Thoracic aorta (tissue), 2 donors: ENCODE data around the gene NCOA3. TPM values are rescaled to one million over a fixed set of nuclear protein-coding genes. Genes with fewer than 3 reads are reported as not detected.

Experiments used
- ATAC-seq: fragments of 150-250 bp; one replicate; pipeline ENCODE4 v1.8.0; 2017; ENCODE audit warnings: low read depth; ENCODE audit not compliant: insufficient number of reproducible peaks, low FRiP score
- DNase-seq: peaks from one replicate; pipeline ENCODE4 v3.0.0-alpha.2; 2020; ENCODE audit warnings: low spot score
- H3K27ac ChIP-seq, 2 donors: fragments of 200-600 bp; sonication (generic); 1 replicate in 1 of 2; 2 replicates in 1 of 2; pipeline ENCODE4 v1.5.1; 2016; ENCODE audit warnings: mild to moderate bottlenecking in 2 of 2, moderate library complexity in 2 of 2
- H3K27me3 ChIP-seq: fragments of 200-600 bp; sonication (generic); replicated peaks from 2 replicates; pipeline ENCODE4 v1.6.0; 2016; ENCODE audit warnings: mild to moderate bottlenecking; ENCODE audit not compliant: insufficient read depth
- H3K36me3 ChIP-seq: fragments of 200-600 bp; sonication (generic); one replicate; pipeline ENCODE4 v1.5.1; 2016
- H3K4me1 ChIP-seq, 2 donors: fragments of 200-600 bp; sonication (generic); 1 replicate in 1 of 2; 2 replicates in 1 of 2; pipeline versions ENCODE4 v1.5.1 to v1.6.0; 2016; ENCODE audit warnings: low read depth in 2 of 2, mild to moderate bottlenecking in 1 of 2; ENCODE audit not compliant: control insufficient read depth in 1 of 2
- H3K4me3 ChIP-seq: fragments of 200-600 bp; sonication (generic); 2 replicates; pipeline ENCODE4 v1.5.1; 2016; ENCODE audit warnings: mild to moderate bottlenecking
- H3K9me3 ChIP-seq: fragments of 200-600 bp; sonication (generic); 2 replicates; pipeline ENCODE4 v1.5.1; 2016
- total RNA-seq, 2 donors: library from RNA; depleted of rRNA; stranded (reverse); fragments of >200 nt; gene quantifications; one replicate each; pipeline versions ENCODE4 v1.1.0 to v1.2.3, GENCODE V29; 2016
- TF ChIP-seq, protein P1 (sequence below): fragments of 200-600 bp; sonication (generic); IDR thresholded peaks from one replicate; pipeline ENCODE4 v1.5.1; 2019; ENCODE audit warnings: antibody characterized with exemption

Gene NCOA3
- total RNA-seq, 2 donors from 2014 or later: 44.3 to 68.1 TPM

GRCh38 chr20:47500554-47500953 lies 1.1 kb upstream of the NCOA3 start:
- H3K36me3 ChIP-seq: no peaks in the 10 kb centered on the region
- peaks cover 11 to 34% of the 10 kb centered on the region in 2 donors for H3K4me1 ChIP-seq
- no peak for ATAC-seq
- H3K27me3 ChIP-seq: no peaks in the 10 kb centered on the region
- H3K4me3 ChIP-seq: no peak overlapping the region
- no peaks in the 10 kb centered on the region for H3K9me3 ChIP-seq
- DNase-seq: no peak
- H3K27ac ChIP-seq: peak overlapping the region; percentile 90 to 96
- TF ChIP-seq, protein P1, sequence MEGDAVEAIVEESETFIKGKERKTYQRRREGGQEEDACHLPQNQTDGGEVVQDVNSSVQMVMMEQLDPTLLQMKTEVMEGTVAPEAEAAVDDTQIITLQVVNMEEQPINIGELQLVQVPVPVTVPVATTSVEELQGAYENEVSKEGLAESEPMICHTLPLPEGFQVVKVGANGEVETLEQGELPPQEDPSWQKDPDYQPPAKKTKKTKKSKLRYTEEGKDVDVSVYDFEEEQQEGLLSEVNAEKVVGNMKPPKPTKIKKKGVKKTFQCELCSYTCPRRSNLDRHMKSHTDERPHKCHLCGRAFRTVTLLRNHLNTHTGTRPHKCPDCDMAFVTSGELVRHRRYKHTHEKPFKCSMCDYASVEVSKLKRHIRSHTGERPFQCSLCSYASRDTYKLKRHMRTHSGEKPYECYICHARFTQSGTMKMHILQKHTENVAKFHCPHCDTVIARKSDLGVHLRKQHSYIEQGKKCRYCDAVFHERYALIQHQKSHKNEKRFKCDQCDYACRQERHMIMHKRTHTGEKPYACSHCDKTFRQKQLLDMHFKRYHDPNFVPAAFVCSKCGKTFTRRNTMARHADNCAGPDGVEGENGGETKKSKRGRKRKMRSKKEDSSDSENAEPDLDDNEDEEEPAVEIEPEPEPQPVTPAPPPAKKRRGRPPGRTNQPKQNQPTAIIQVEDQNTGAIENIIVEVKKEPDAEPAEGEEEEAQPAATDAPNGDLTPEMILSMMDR: no peak

DNA sequence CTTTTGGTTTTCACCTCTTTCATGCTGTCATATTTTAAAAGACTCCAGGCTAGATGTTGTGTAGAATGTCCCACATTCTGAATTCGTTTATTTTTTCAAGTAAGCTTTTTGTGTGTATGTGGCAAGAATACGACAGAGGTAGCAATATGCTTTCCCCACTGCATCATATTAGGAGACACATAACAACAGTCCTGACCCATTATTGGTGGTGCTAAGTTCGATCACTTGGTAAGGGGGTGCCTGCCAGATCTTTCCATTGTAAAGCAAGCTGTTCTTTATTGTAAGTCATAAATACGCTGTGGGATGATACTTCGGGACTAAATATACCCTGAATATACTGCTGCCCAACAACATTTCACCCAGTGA lies 588 bp upstream of the NCOA3 start:
- no peak for DNase-seq
- peaks cover 13 to 38% of the 10 kb centered on the region in 2 donors for H3K4me1 ChIP-seq

GRCh38 chr20:47502271-47503239 lies 868 bp downstream of the NCOA3 start:
- ATAC-seq (no peak), DNase-seq (no peak)
- Histone ChIP-seq H3K9me3 (no peaks in the 10 kb centered on the region), H3K4me1 (peaks cover 17 to 52% of the 10 kb centered on the region in 2 donors), H3K36me3 (no peaks in the 10 kb centered on the region), H3K27me3 (no peaks in the 10 kb centered on the region), H3K27ac (peak overlapping the region; percentile 90 to 96), H3K4me3 (peak overlapping the region; percentile 91)
- TF ChIP-seq, protein P1: no peak

More for the DNA sequence above, 588 bp upstream of the NCOA3 start:
- Histone ChIP-seq H3K27ac (peak overlapping the region; percentile 90 to 96), H3K27me3 (no peaks in the 10 kb centered on the region), H3K9me3 (no peaks in the 10 kb centered on the region), H3K4me3 (peak overlapping the region; percentile 91), H3K36me3 (no peaks in the 10 kb centered on the region)
- no peak for ATAC-seq
- TF ChIP-seq, protein P1: no peak

- no peaks in the 10 kb centered on the region for H3K27me3 ChIP-seq
- peak overlapping the region; percentile 91 for H3K4me3 ChIP-seq
- ATAC-seq (no peak), DNase-seq (no peak)
- H3K9me3 ChIP-seq: no peaks in the 10 kb centered on the region
- no peaks in the 10 kb centered on the region for H3K36me3 ChIP-seq
- TF ChIP-seq, protein P1: no peak
- H3K4me1 ChIP-seq: peaks cover 27 to 60% of the 10 kb centered on the region in 2 donors
- H3K27ac ChIP-seq: no peak overlapping the region
Observed at GRCh38 chr20:47503685-47504084, 2.0 kb downstream of the NCOA3 start.

DNA sequence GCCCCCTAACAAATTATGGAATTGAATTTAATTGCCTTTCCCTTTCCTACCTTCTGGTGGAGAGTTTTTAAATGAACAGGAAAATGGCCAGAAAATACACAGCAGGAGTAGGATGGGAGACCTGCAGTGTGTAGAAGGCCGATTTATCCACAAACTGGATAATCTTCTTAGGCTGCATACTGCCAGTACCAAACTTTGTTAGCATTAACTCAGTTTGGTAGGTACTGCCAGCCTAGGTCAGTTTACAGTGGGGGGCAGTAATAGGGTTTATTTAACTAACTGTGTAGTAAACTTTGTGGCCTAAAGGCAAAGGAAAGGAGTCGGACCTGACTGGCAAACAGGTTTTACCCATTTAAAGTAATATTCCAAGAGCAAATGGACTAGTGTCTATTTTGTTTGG lies 4.6 kb downstream of the NCOA3 start:
- ATAC-seq (no peak), DNase-seq (no peak)
- TF ChIP-seq, protein P1: no peak
- peaks cover 30 to 60% of the 10 kb centered on the region in 2 donors for H3K4me1 ChIP-seq
- H3K27ac ChIP-seq: no peak overlapping the region
- no peaks in the 10 kb centered on the region for H3K36me3 ChIP-seq
- H3K9me3 ChIP-seq: no peaks in the 10 kb centered on the region
- no peaks in the 10 kb centered on the region for H3K27me3 ChIP-seq
- no peak overlapping the region for H3K4me3 ChIP-seq
